OCI-LY1 (cell line): ENCODE results near the gene ZNF808.
"Not testable (repeated sequence)": the region's sequence is repeated elsewhere in the genome, so short reads cannot be mapped to it uniquely, and the experiment has no call there.

Source experiments
- H2AFZ ChIP-seq: fragments of 200-600 bp; sonication (generic), shearing (Covaris generic); 2 replicates; pipeline ENCODE4 v1.6.0; 2014; ENCODE audit warnings: antibody characterized with exemption, mild to moderate bottlenecking, low read length
- H3F3A ChIP-seq: fragments of 200-600 bp; sonication (generic), shearing (Covaris generic); 2 replicates; pipeline ENCODE4 v1.6.0; 2014; ENCODE audit warnings: mild to moderate bottlenecking, antibody characterized with exemption, low read length, moderate library complexity; ENCODE audit not compliant: insufficient read depth
- H3K27ac ChIP-seq: fragments of 200-600 bp; sonication (generic); 2 replicates; pipeline ENCODE4 v1.5.1; 2014; ENCODE audit warnings: low read length, mixed run types, mild to moderate bottlenecking, low read depth; ENCODE audit not compliant: poor library complexity, severe bottlenecking
- H3K27me3 ChIP-seq: fragments of 200-600 bp; sonication (generic); 2 replicates; pipeline ENCODE4 v1.6.0; 2014; ENCODE audit warnings: antibody characterized with exemption, mild to moderate bottlenecking, low read length, moderate library complexity; ENCODE audit not compliant: insufficient read depth
- H3K36me3 ChIP-seq: fragments of 200-600 bp; sonication (generic); 2 replicates; pipeline ENCODE4 v1.6.1; 2014; ENCODE audit warnings: mild to moderate bottlenecking, antibody characterized with exemption, low read length, moderate library complexity, mixed read lengths; ENCODE audit not compliant: insufficient read depth
- H3K4me1 ChIP-seq: fragments of 200-600 bp; sonication (generic); 2 replicates; pipeline ENCODE4 v1.5.1; 2014; ENCODE audit warnings: mild to moderate bottlenecking, low read length, moderate library complexity; ENCODE audit not compliant: insufficient read depth, severe bottlenecking
- H3K4me2 ChIP-seq: fragments of 200-600 bp; sonication (generic), shearing (Covaris generic); 2 replicates; pipeline ENCODE4 v1.6.1; 2014; ENCODE audit warnings: low read length
- H3K4me3 ChIP-seq: fragments of 200-600 bp; sonication (generic); 2 replicates; pipeline ENCODE4 v1.5.1; 2014; ENCODE audit warnings: low read length, low read depth, mild to moderate bottlenecking, mixed read lengths; ENCODE audit not compliant: poor library complexity, severe bottlenecking
- H3K79me2 ChIP-seq: fragments of 200-600 bp; shearing (Covaris generic); 2 replicates; pipeline ENCODE4 v1.6.1; 2016; ENCODE audit warnings: mixed run types, low read length, mixed read lengths; ENCODE audit not compliant: insufficient read depth
- H3K9ac ChIP-seq: fragments of 200-600 bp; sonication (generic), shearing (Covaris generic); 2 replicates; pipeline ENCODE4 v1.6.1; 2014; ENCODE audit warnings: mild to moderate bottlenecking, low read length, mixed read lengths
- H3K9me2 ChIP-seq: fragments of 200-600 bp; sonication (generic), shearing (Covaris generic); 2 replicates; pipeline ENCODE4 v1.6.1; 2014; ENCODE audit warnings: low read depth, mild to moderate bottlenecking, low read length, mixed read lengths
- H3K9me3 ChIP-seq: fragments of 200-600 bp; shearing (Covaris generic); 2 replicates; pipeline ENCODE4 v1.6.1; 2014; ENCODE audit warnings: low read length, mixed read lengths
- H4K20me1 ChIP-seq: fragments of 200-600 bp; sonication (generic), shearing (Covaris generic); 2 replicates; pipeline ENCODE4 v1.6.0; 2016; ENCODE audit warnings: mild to moderate bottlenecking, low read length; ENCODE audit not compliant: insufficient read depth
- CTCF ChIP-seq: fragments of 200-600 bp; sonication (generic), shearing (Covaris generic); IDR thresholded peaks from 2 replicates; pipeline ENCODE4 v1.5.1; 2017; ENCODE audit warnings: mild to moderate bottlenecking, antibody characterized with exemption, low read length, moderate library complexity, mixed read lengths
- EZH2 ChIP-seq: fragments of 200-600 bp; sonication (generic), shearing (Covaris generic); IDR thresholded peaks from 2 replicates; pipeline ENCODE4 v1.8.0; 2017; ENCODE audit warnings: borderline replicate concordance, mixed run types, mild to moderate bottlenecking, antibody characterized with exemption, low read length, moderate library complexity, mixed read lengths

The ZNF808 gene

GRCh38 chr19:52566121-52566520 is 38.7 kb downstream of the ZNF808 start:
- H2AFZ ChIP-seq = no peak overlapping the region
- H3K79me2 ChIP-seq = no peaks in the 10 kb centered on the region
- H3F3A ChIP-seq = no peaks in the 10 kb centered on the region
- H3K4me1 ChIP-seq = peaks cover 5% of the 10 kb centered on the region
- peaks cover 11% of the 10 kb centered on the region for H3K9me3 ChIP-seq
- TF ChIP-seq CTCF (no peak), EZH2 (no peak)
- no peaks in the 10 kb centered on the region for H3K9me2 ChIP-seq
- H3K4me3 ChIP-seq = no peak overlapping the region
- H3K4me2 ChIP-seq = no peak overlapping the region
- H3K27me3 ChIP-seq = no peaks in the 10 kb centered on the region
- H4K20me1 ChIP-seq = no peaks in the 10 kb centered on the region
- peaks cover 24% of the 10 kb centered on the region; the same call in 1 of the 2 replicates for H3K36me3 ChIP-seq
- no peak overlapping the region for H3K9ac ChIP-seq
- no peak overlapping the region for H3K27ac ChIP-seq

- H3K27me3 ChIP-seq = no peaks in the 10 kb centered on the region
- H3K9me3 ChIP-seq = peaks cover 11% of the 10 kb centered on the region
- H3K9ac ChIP-seq = no peak overlapping the region
- no peak overlapping the region for H3K4me3 ChIP-seq
- no peak overlapping the region for H2AFZ ChIP-seq
- no peaks in the 10 kb centered on the region for H3K9me2 ChIP-seq
- H3K4me1 ChIP-seq = peaks cover 5% of the 10 kb centered on the region
- no peak overlapping the region for H3K4me2 ChIP-seq
- TF ChIP-seq CTCF (no peak), EZH2 (no peak)
- H3K27ac ChIP-seq = no peak overlapping the region
- H4K20me1 ChIP-seq = no peaks in the 10 kb centered on the region
- H3F3A ChIP-seq = no peaks in the 10 kb centered on the region
- H3K79me2 ChIP-seq = no peaks in the 10 kb centered on the region
- peaks cover 20% of the 10 kb centered on the region; the same call in 1 of the 2 replicates for H3K36me3 ChIP-seq
Measured at GRCh38 chr19:52566588-52566987, 39.1 kb downstream of the ZNF808 start.

- Histone ChIP-seq H3K4me1 (peaks cover 5% of the 10 kb centered on the region), H3K36me3 (peaks cover 18% of the 10 kb centered on the region; the same call in 1 of the 2 replicates), H3K27ac (no peak overlapping the region), H4K20me1 (no peaks in the 10 kb centered on the region), H3K4me2 (no peak overlapping the region), H2AFZ (no peak overlapping the region), H3K27me3 (no peaks in the 10 kb centered on the region), H3K4me3 (no peak overlapping the region), H3K79me2 (no peaks in the 10 kb centered on the region), H3K9me2 (no peaks in the 10 kb centered on the region), H3K9me3 (peaks cover 11% of the 10 kb centered on the region), H3F3A (no peaks in the 10 kb centered on the region), H3K9ac (no peak overlapping the region)
- no peak for TF ChIP-seq EZH2
- TF ChIP-seq CTCF = no peak
Measured at GRCh38 chr19:52567921-52568320, 40.5 kb downstream of the ZNF808 start.

- not testable (repeated sequence) for H3K27me3 ChIP-seq, H2AFZ ChIP-seq, H3K79me2 ChIP-seq, H3K9me3 ChIP-seq, H3K4me2 ChIP-seq, H3K9ac ChIP-seq, H3K4me1 ChIP-seq, H4K20me1 ChIP-seq, H3K9me2 ChIP-seq, H3F3A ChIP-seq, H3K27ac ChIP-seq
- Histone ChIP-seq H3K36me3 (peaks cover 24% of the 10 kb centered on the region), H3K4me3 (peak overlapping the region; percentile 73)
Measured at GRCh38 chr19:52569638-52569999, 42.2 kb downstream of the ZNF808 start.
